HG03064 (cell line): ENCODE measurements around the gene HEATR5B.
"Not testable (repeated sequence)": the region's sequence is repeated elsewhere in the genome, so short reads cannot be mapped to it uniquely, and the experiment has no call there.

Source experiments
- ATAC-seq: cut with Tn5 transposase; IDR thresholded peaks from one replicate; pipeline ENCODE4 v1.9.1; 2021; ENCODE audit warnings: low read depth; ENCODE audit not compliant: unreplicated experiment

HEATR5B gene

GRCh38 chr2:36993841-36994620, 90.1 kb downstream of the HEATR5B start:
- no peak for ATAC-seq

DNA sequence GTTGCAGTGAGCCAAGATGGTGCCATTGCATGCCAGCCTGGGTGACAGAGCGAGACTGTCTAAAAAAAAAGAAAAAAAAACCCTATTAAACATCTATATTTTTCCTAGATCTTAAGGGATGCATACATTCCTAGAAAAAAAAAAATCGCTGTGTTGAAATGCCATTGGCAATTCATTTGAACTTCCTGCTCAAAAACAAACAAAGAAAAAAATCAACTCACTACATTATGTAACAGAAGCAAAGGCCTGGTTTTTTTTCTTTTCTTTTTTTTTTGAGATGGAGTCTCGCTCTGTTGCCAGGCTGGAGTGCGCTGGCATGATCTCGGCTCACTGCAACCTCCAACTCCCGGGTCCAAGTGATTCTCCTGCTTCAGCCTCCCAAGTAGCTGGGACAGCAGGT, 96.2 kb downstream of the HEATR5B start:
- no peak for ATAC-seq

DNA sequence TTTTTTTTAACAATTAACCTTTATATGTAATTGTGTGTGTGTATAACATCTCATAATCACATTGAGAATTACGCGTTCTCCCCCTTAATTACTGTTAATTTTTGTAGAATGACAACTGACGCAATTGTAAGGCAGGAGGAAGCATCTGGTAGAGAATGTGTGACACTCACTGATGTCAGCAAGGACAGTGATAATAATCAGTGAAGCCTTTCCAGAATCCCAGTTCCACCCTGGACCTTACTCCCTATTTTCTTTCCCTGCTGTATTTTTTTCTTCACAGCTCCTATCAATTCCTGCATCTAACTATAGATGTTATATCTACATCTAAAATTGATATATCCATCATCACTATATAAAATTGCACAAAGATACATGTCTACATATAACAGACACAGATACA, 101.7 kb downstream of the HEATR5B start:
- no peak for ATAC-seq

- ATAC-seq: no peak
Measured at GRCh38 chr2:36981911-36982310, 102.3 kb downstream of the HEATR5B start.

DNA sequence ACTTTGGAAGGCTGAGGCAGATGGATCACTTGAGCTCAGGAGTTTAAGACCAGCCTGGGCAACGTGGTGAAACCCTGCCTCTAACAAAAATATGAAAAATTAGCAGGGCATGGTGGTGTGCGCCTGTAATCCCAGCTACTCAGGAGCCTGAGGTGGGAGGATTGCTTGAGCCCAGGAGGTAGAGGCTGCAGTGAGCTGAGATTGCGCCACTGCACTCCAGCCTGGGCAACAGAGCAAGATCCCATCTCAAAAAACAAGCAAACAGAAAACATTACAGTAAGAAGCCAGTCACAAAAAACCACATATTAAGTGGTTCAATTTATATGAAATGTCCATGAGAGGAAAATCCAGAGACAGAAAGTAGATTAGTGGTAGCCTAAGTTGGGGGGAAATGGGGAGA, 105.2 kb downstream of the HEATR5B start:
- ATAC-seq: not testable (repeated sequence)

- ATAC-seq: no peak
Measured at GRCh38 chr2:36976065-36976464, 108.1 kb downstream of the HEATR5B start.

DNA sequence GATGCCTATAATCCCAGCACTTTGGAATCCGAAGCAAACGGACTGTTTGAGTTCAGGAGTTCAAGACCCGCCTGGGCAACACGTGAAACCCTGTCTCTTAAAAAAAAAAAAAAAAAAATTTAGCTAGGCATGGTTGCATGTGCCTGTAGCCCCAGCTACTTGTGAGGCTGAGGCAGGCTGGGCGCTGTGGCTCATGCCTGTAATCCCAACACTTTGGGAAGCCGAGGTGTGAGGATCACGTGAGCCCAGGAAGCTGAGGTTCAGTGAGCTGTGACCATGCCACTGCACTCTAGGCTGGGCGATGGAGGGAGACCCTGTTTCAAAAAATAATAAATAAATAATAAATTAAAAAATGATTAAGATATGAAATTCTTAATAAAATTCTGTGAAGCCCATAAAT, 108.9 kb downstream of the HEATR5B start:
- ATAC-seq: no peak

DNA sequence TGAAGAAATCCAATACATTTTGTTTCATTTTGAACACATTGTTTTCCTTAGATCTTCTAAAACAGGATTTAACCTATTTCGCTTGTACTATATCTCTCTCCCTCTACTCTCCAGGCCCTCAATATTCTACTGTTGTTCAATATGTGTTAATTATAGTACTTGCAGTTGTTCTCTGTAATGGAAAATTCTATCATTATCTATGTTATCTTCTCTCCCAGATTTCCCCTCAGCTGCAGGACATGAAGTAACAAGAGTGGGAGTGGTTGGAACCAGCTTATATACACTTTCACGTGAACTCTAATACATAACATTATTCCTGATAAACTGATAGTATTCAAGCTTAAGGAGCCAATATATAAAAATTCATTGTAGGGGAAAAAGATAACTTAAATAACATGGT, 110.9 kb downstream of the HEATR5B start:
- no peak for ATAC-seq

DNA sequence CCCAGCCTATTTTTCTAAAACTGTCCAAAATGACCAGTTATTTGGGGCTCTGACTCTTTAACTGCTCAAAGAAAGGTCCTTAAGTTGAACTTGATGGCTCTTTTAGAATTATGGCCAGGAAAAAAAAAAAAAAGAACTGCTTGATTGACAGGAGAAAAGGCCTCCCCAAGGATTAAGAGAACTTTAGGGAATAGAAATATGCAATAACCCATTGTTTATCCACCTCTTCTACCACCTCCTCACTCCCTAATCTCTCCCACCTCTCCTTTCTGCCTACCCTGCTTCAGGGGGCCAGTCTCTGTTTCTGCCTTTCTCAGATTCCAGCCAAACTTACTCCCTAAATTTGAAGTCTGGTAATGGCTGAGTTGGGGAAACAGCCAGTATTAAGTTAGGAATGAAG, 112.2 kb downstream of the HEATR5B start:
- no peak for ATAC-seq

GRCh38 chr2:36967236-36967876, 116.8 kb downstream of the HEATR5B start:
- no peak for ATAC-seq

GRCh38 chr2:36966370-36967235, 117.6 kb downstream of the HEATR5B start, which contains the start of gene STRN:
STRN (minus strand) TSS chr2:36966536; CDS start chr2:36966463, 73 bp downstream.
- peak; percentile 94 for ATAC-seq

GRCh38 chr2:36965751-36966369, 118.3 kb downstream of the HEATR5B start:
- ATAC-seq: peak; percentile 24

GRCh38 chr2:36965206-36965605, 119.0 kb downstream of the HEATR5B start:
- no peak for ATAC-seq

DNA sequence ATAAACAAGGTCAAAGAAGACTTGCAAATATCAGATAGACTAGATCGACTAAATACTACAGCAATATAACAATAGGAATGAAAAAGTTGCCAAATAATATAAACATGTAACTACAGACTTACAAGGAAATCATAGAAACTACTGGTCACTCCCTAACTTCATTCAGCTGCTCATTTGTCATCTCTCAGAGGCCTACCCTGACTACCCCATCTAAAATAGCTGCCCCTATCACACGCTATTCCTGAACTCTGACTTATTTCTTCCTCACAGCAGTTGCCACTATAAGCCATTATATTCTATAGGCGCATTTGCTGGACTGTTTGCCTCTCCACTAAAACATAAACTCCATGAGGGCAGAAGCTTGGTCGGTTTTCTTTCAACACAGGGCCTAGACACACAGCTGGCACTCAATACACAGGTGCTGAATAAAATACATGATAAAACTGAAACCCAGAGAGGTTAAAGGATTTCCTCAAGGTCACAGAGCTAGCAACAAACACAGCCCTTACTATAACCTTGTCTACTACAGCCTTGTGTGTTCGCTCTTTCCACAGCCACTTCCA, 119.6 kb downstream of the HEATR5B start:
- no peak for ATAC-seq

DNA sequence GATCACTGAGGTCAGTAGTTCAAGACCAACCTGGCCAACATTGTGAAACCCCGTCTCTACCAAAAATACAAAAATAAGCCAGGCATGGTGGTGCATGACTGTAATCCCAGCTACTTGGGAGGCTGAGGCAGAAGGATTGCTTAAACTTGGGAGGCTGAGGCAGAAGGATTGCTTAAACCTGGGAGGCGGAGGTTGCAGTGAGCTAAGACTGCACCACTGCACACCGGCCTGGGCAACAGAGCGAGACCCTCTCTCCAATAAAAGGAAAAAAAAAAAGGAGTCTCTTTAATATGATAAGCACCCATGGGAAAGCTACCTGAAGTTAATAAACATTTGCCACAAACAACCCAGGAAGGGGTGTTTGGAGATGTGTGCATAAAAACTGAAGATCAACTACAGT, 120.4 kb downstream of the HEATR5B start:
- no peak for ATAC-seq

- no peak for ATAC-seq
Measured at GRCh38 chr2:36963106-36963505, 121.1 kb downstream of the HEATR5B start.

DNA sequence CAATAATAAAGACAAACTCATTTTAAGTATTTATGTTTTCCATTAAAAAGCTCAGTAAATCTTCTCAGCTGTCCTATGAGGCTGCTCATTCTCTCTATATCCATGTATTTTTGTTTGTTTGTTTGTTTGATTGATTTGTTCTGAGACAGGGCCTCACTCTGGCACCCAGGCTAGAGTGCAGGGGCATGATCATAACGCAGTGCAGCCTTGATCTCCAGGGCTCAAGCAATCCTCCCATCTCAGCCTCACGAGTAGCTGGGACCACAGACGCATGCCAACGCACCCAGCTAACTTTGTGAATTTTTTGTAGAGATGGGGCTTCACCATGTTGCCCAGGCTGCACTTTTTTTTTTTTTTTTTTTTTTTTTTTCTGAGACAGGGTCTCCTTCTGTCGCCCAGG, 123.4 kb downstream of the HEATR5B start:
- ATAC-seq: no peak

DNA sequence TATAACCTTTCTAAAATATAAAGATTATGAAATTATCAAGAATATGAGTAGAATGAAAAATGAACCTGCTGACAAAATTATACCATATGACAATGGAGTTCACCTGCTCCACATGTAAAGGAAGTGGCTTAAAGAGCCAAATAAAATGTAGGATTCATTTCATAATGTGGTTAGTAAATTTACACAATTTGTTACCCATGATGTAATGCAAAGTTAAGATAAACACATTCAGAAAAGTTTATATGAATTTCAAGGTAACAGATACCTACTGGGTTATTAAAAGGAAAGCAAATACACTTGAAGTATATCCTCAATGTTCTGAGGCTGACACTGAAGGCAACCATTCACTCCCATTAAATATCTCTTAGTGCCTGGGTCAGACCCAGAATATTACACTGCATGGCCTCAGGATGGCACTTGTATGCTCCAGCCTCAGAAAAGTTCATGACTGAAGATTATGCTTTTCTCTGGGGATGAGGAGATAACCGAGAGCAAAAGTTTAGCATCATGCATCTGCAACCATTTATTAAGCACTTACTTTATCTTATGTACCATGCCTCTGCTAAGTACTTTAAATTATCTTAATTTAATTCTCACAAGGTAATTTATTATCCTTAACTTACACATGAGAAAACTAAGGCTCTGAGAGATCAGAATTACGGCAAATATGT, 124.0 kb downstream of the HEATR5B start:
- no peak for ATAC-seq

GRCh38 chr2:36954977-36955607, 129.1 kb downstream of the HEATR5B start:
- no peak for ATAC-seq
